ENCODE results near the gene UNCX.
"Not testable (repeated sequence)": the region's sequence is repeated elsewhere in the genome, so short reads cannot be mapped to it uniquely, and the experiment has no call there.

The UNCX gene

DNA sequence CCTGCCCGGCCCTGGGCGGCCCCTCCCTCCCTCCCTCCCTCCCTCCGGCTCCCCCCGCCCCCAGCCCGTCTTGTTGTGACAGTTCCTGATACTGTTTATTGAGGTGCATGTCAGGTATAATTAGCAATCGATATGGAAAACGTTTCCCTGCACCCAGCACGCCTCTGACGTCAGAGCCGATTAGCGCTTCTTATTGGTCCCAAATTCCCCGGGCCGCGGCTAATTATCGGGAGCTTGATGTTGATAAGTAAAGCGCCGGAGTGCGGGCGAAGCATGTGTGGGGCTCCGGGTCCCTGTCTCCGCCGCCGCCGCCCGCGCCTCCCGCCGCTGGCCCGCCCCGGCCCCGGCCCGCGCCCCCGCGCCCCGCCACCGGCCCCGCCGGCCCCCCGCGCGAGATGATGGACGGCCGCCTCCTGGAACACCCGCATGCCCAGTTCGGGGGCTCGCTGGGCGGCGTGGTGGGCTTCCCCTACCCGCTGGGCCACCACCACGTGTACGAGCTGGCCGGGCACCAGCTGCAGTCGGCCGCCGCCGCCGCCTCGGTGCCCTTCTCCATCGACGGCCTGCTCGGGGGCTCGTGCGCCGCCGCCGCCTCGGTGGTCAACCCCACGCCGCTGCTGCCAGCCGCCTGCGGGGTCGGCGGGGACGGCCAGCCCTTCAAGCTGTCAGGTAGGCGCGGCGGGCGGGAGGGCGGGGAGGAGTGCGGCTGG lies at the start of gene UNCX:
Gene UNCX, plus strand, starts transcription at position 250 of the 710 bp plus-strand sequence. Its CDS starts 146 bp downstream, at position 396.
- no peak for DNase-seq (ENCODE audit: low read depth)

DNA sequence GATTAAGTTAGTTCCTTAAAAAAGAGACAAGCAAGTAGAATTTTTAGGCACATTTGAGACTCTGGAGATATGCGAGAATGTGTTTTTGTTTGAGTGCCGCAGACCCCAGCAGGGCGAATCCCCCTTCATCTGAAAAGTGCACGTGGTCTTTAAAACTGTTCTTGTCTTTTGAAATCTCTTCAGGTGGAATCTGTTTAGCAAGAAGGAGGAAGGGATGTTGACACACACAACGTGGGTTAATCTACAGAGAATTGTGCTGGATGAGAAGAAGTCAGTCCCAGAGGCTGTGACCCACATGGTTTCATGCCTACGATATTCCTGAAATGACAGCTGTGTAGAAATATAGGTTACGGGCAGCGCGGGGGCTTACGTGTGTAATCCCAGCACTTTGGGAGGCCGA lies 45.5 kb upstream of the UNCX start:
- no peak for DNase-seq (ENCODE audit: low read depth)

DNA sequence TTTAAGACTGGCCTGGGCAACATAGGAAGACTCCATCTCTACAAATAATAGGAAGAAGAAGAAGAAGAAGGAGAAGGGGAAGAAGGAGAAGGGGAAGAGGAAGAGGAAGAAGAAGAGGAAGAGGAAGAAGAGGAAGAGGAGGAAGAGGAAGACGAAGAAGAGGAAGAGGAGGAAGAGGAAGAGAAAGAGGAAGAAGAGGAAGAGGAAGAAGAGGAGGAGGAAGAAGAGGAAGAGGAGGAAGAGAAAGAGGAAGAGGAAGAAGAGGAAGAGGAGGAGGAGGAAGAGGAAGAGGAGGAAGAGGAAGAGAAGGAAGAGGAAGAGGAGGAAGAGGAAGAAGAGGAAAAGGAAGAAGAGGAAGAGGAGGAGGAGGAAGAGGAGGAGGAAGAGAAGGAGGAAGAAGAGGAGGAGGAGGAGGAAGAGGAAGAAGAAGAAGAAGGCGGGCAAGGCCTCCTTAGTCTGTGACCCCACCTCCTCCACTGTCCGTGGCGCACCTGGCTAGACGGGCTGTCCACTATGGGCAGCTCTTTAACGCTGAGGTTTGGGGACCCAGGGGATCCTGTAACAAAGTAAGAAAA lies 43.9 kb upstream of the UNCX start:
- no peak for DNase-seq (ENCODE audit: low read depth)

- DNase-seq (ENCODE audit: low read depth), result no peak
Measured at GRCh38 chr7:1189986-1190772, 42.5 kb upstream of the UNCX start.

GRCh38 chr7:1192171-1192676 lies 40.4 kb upstream of the UNCX start:
- no peak for DNase-seq (ENCODE audit: low read depth)

GRCh38 chr7:1193593-1194424 lies 38.9 kb upstream of the UNCX start:
- no peak for DNase-seq (ENCODE audit: low read depth)

DNA sequence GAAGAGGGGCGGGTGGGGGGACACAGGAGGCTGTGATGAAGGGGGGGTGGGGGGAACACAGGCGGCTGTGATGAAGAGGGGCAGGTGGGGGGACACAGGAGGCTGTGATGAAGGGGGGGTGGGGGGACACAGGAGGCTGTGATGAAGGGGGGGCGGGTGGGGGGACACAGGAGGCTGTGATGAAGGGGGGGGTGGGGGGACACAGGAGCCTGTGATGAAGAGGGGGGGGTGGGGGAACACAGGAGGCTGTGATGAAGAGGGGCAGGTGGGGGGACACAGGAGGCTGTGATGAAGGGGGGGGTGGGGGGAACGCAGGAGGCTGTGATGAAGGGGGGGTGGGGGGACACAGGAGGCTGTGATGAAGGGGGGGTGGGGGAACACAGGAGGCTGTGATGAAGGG lies 36.2 kb upstream of the UNCX start:
- DNase-seq (ENCODE audit: low read depth), result not testable (repeated sequence)

- DNase-seq (ENCODE audit: low read depth), result no peak
Measured at GRCh38 chr7:1196950-1197349, 35.7 kb upstream of the UNCX start.

- no peak for DNase-seq (ENCODE audit: low read depth)
Measured at GRCh38 chr7:1197997-1198625, 34.6 kb upstream of the UNCX start.

- no peak for DNase-seq (ENCODE audit: low read depth)
Measured at GRCh38 chr7:1200045-1200444, 32.6 kb upstream of the UNCX start.

DNA sequence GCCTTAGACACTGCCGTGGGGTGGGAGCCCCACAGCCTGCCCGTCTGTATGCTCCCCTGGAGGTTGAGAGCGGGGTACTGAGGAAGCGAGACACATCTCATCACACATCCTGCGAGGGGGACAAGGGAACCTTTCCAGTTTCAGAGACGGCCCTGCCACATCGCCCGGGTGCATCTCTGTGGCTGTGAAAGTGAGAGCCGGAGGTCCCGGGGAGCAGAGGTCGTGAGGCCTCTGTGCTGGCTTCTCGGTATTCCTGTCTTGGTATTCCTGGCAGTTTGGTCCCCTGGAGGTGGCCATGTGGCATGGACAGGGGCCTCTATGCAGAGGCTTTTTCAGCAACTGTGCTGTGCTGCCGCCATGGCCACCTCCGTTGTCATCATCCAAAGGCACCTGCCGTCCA lies 30.8 kb upstream of the UNCX start:
- DNase-seq (ENCODE audit: low read depth), result no peak

GRCh38 chr7:1202914-1203313 lies 29.8 kb upstream of the UNCX start:
- DNase-seq (ENCODE audit: low read depth), result not testable (repeated sequence)

- no peak for DNase-seq (ENCODE audit: low read depth)
Measured at GRCh38 chr7:1204460-1205140, 28.1 kb upstream of the UNCX start.

- DNase-seq (ENCODE audit: low read depth), result not testable (repeated sequence)
Measured at GRCh38 chr7:1205742-1206141, 26.9 kb upstream of the UNCX start.

DNA sequence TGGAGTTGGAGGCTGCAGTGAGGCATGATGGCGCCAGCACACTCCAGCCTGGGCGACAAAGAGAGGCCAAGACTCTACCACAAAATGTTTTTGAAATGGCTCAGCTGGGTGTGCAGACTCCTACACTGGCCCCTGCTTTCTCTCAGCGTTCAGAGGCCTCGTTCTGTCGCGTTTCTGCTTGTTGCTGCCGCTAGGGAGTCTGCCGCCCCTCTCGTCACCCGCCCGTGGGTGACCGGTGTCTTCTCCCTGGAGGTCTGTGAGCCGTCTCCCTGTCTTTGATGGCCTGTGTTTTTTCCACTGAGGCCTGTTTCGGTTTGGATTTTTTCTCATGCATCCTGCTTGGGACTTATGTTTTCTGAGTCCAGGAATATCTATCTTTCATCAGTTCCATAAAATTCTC lies 23.6 kb upstream of the UNCX start:
- DNase-seq (ENCODE audit: low read depth), result no peak

- no peak for DNase-seq (ENCODE audit: low read depth)
Measured at GRCh38 chr7:1210321-1210978, 22.2 kb upstream of the UNCX start.

DNA sequence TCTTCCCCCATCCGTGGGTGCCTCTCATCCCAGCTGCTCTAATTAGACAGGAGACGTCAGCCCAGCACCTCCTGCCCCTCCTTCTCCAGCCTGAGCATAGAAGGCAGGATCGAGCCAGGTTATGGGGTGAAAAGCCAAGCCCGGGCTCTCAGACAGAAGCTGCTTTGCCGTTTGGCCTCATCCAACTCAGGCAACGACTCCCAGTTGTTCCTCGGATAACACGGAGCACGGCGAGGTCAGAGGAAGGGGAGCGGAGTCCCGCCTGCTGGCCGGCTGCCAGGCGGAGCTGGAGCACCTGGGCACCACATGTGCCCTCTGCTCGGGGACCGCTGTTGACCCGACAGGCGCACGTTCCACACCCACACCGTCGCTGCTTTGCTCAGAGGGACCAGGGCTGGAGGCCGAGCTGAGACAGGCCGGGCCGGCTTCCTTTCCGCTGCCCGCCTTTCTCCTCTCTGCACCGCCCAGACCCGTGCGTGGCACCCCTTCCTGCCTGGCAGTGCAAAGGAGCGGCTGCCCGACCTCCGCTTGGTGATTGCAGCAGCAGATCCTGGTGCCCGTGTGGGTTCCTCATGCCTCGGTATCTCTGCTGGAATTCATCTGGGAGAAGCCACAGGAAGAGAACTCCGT lies 21.6 kb upstream of the UNCX start:
- no peak for DNase-seq (ENCODE audit: low read depth)

DNA sequence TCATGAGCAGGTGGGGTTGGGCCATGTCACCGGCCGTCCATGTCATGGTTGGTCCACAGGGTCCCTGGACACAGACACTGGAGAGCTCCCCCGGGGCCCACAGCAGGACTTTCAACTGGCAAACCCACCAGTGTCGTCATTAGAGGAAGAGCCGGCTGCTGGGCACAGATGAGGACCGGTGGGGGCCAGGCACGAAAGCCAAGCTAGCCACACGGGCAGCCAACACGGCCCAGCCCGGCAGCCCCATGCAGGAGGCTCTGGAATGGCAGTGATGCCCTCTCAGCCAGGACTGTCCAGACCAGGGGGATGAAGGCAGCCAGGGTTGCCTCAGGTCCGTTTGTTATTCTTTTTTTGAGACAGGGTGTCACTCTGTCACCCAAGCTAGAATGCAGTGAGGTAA lies 21.1 kb upstream of the UNCX start:
- no peak for DNase-seq (ENCODE audit: low read depth)

GRCh38 chr7:1212025-1212424 lies 20.6 kb upstream of the UNCX start:
- not testable (repeated sequence) for DNase-seq (ENCODE audit: low read depth)

DNA sequence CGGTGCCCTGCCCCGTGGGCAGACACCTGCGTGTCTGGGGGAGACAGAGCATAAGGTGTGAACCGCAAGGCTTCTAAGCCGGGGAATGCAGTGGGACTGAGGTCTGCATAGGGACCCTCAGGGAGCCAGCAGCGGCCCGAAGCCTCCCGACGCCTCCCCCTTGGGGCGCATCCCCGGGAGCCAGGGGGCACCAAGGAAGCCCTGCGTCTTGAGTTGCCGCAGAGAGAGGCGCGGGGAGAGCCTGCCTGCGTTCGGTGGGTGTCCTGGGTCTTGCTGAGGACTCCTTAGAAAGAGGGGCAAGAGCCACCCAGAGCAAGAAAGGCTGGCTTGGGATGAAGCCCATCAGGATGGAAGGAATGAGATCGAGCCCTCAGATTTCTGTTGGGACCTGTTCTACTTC lies 18.2 kb upstream of the UNCX start:
- DNase-seq (ENCODE audit: low read depth), result no peak

All from HS-27A (cell line).